KMS-11 (cell line): ENCODE results near the gene KANK2.

Source experiments
- H2AFZ ChIP-seq: fragments of 200-600 bp; sonication (generic); 2 replicates; pipeline ENCODE4 v1.6.1; 2016; ENCODE audit warnings: antibody characterized with exemption, mixed run types, low read depth
- H3K27ac ChIP-seq: fragments of 200-600 bp; sonication (generic); 2 replicates; pipeline ENCODE4 v1.6.1; 2016; ENCODE audit warnings: mild to moderate bottlenecking, mixed run types
- H3K27me3 ChIP-seq: fragments of 200-600 bp; sonication (generic); 2 replicates; pipeline ENCODE4 v1.6.1; 2017; ENCODE audit warnings: mild to moderate bottlenecking, low read depth, mixed run types, moderate library complexity; ENCODE audit not compliant: insufficient read depth
- H3K36me3 ChIP-seq: fragments of 200-600 bp; sonication (generic); 2 replicates; pipeline ENCODE4 v1.6.1; 2017; ENCODE audit warnings: mild to moderate bottlenecking, mixed run types; ENCODE audit not compliant: insufficient read depth
- H3K4me1 ChIP-seq: fragments of 200-600 bp; sonication (generic); 2 replicates; pipeline ENCODE4 v1.6.1; 2016; ENCODE audit warnings: mild to moderate bottlenecking, low read depth, mixed run types; ENCODE audit not compliant: poor library complexity, severe bottlenecking
- H3K4me2 ChIP-seq: fragments of 200-600 bp; sonication (generic); 2 replicates; pipeline ENCODE4 v1.7.0; 2016; ENCODE audit warnings: mild to moderate bottlenecking, mixed run types
- H3K4me3 ChIP-seq: fragments of 200-600 bp; sonication (generic); IDR thresholded peaks from 2 replicates; pipeline ENCODE4 v1.6.1; 2017; ENCODE audit warnings: low read depth, low read length, mixed read lengths; ENCODE audit not compliant: insufficient read depth
- H3K79me2 ChIP-seq: fragments of 200-600 bp; sonication (generic); 2 replicates; pipeline ENCODE4 v1.6.1; 2016; ENCODE audit warnings: low read depth, mixed run types; ENCODE audit not compliant: insufficient read depth
- H3K9ac ChIP-seq: fragments of 200-600 bp; sonication (generic); 2 replicates; pipeline ENCODE4 v1.6.1; 2016; ENCODE audit warnings: mild to moderate bottlenecking, mixed run types
- H4K20me1 ChIP-seq: fragments of 200-600 bp; sonication (generic); 2 replicates; pipeline ENCODE4 v1.6.1; 2016; ENCODE audit warnings: mild to moderate bottlenecking, mixed run types; ENCODE audit not compliant: insufficient read depth
- CTCF ChIP-seq: fragments of 200-600 bp; sonication (generic); conservative IDR thresholded peaks from 2 replicates; pipeline ENCODE4 v1.6.1; 2017; ENCODE audit warnings: low read depth, mild to moderate bottlenecking, antibody characterized with exemption, low read length, moderate library complexity, mixed read lengths

KANK2 gene

GRCh38 chr19:11227195-11227886 lies 30.0 kb upstream of the KANK2 start:
- Histone ChIP-seq H3K4me2 (no peak overlapping the region), H3K27me3 (no peaks in the 10 kb centered on the region; the same call in 1 of the 2 replicates), H3K4me1 (no peaks in the 10 kb centered on the region), H4K20me1 (no peaks in the 10 kb centered on the region), H3K9ac (no peak overlapping the region), H3K27ac (no peak overlapping the region), H3K4me3 (no peak overlapping the region), H3K36me3 (no peaks in the 10 kb centered on the region), H3K79me2 (no peaks in the 10 kb centered on the region), H2AFZ (no peak overlapping the region)
- 0 out of 2 replicates have a peak, but pooled peaks have one; percentile 18 for TF ChIP-seq CTCF

GRCh38 chr19:11226716-11227166 lies 29.4 kb upstream of the KANK2 start:
- Histone ChIP-seq H3K4me1 (no peaks in the 10 kb centered on the region), H3K27ac (no peak overlapping the region), H3K36me3 (no peaks in the 10 kb centered on the region), H3K79me2 (no peaks in the 10 kb centered on the region), H3K4me2 (no peak overlapping the region), H3K9ac (no peak overlapping the region), H3K27me3 (no peaks in the 10 kb centered on the region; the same call in 1 of the 2 replicates), H3K4me3 (no peak overlapping the region), H2AFZ (no peak overlapping the region), H4K20me1 (no peaks in the 10 kb centered on the region)
- TF ChIP-seq CTCF, result no peak

- Histone ChIP-seq H3K9ac (no peak overlapping the region), H4K20me1 (no peaks in the 10 kb centered on the region), H3K27ac (no peak overlapping the region), H3K79me2 (no peaks in the 10 kb centered on the region), H2AFZ (no peak overlapping the region), H3K4me2 (no peak overlapping the region), H3K36me3 (no peaks in the 10 kb centered on the region), H3K27me3 (peaks cover 5% of the 10 kb centered on the region; the same call in 1 of the 2 replicates), H3K4me1 (no peaks in the 10 kb centered on the region), H3K4me3 (no peak overlapping the region)
- TF ChIP-seq CTCF, result no peak
Observed at GRCh38 chr19:11225815-11226214, 28.5 kb upstream of the KANK2 start.

GRCh38 chr19:11225172-11225571 lies 27.8 kb upstream of the KANK2 start:
- H4K20me1 ChIP-seq, result no peaks in the 10 kb centered on the region
- H3K4me3 ChIP-seq, result no peak overlapping the region
- H3K4me2 ChIP-seq, result no peak overlapping the region
- TF ChIP-seq CTCF, result no peak
- H3K27me3 ChIP-seq, result peaks cover 8% of the 10 kb centered on the region; the same call in 1 of the 2 replicates
- H3K36me3 ChIP-seq, result no peaks in the 10 kb centered on the region
- no peak overlapping the region for H2AFZ ChIP-seq
- no peak overlapping the region for H3K9ac ChIP-seq
- no peaks in the 10 kb centered on the region for H3K79me2 ChIP-seq
- no peaks in the 10 kb centered on the region for H3K4me1 ChIP-seq
- no peak overlapping the region for H3K27ac ChIP-seq
